GM10266 (cell line): Measurements from ENCODE around the gene KANK4.

ENCODE experiments used
- DNase-seq: peaks from one replicate; pipeline ENCODE4 v3.0.0; 2012; ENCODE audit errors: extremely low spot score
- TF ChIP-seq, protein P1 (sequence below): IDR thresholded peaks from 2 replicates; pipeline ENCODE4 v1.5.1; 2012; ENCODE audit warnings: mild to moderate bottlenecking, low read depth; ENCODE audit not compliant: control insufficient read depth, insufficient read depth; ENCODE audit errors: missing control alignments

KANK4 gene

DNA sequence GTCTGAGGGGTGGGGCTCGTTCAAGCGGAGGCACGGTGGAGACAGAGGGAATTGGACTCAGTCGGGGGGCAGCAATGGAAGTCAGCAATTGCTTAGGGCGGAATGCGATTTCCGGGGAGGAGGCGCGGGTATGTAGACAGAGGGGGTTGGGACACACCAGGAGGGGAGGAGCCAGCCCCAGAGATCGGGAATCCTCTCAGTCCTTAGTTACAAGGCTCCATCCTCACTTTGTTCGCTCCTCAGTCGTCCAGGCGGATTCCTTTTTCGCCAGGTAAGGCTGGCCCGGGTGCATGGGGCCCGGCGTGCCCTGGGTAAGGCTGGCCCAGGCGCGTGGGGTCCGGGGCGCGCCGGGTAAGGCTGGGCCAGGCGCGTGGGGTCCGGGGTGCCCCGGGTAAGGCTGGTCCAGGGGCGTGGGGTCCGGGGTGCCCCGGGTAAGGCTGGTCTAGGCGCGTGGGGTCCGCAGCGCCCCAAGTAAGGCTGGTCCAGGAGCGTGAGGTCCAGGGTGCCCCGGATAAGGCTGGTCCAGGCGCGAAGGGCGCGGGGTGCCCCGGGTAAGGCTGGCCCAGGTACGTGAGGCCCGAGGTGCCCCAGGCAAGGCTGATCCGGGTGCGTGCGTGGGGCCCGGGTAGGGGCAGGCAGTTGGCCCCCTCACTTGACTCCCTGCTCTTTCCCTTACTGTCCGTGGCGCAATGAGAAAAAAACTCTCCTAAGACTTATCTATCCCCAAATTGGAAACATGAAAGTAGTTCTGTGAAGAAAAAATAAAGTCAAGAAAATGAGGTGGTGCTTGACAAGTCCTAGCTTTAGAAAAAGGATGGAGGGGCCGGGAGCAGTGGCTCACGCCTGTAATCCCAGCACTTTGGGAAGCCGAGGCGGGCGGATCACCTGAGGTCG lies 124.3 kb downstream of the KANK4 start, which contains the start of gene L1TD1:
TSS of gene L1TD1 (plus strand) at position 199 of the 894 bp plus-strand sequence. CDS start 11,780 bp downstream, outside the sequence.
- no peak for DNase-seq
- TF ChIP-seq, protein P1, sequence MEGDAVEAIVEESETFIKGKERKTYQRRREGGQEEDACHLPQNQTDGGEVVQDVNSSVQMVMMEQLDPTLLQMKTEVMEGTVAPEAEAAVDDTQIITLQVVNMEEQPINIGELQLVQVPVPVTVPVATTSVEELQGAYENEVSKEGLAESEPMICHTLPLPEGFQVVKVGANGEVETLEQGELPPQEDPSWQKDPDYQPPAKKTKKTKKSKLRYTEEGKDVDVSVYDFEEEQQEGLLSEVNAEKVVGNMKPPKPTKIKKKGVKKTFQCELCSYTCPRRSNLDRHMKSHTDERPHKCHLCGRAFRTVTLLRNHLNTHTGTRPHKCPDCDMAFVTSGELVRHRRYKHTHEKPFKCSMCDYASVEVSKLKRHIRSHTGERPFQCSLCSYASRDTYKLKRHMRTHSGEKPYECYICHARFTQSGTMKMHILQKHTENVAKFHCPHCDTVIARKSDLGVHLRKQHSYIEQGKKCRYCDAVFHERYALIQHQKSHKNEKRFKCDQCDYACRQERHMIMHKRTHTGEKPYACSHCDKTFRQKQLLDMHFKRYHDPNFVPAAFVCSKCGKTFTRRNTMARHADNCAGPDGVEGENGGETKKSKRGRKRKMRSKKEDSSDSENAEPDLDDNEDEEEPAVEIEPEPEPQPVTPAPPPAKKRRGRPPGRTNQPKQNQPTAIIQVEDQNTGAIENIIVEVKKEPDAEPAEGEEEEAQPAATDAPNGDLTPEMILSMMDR, result no peak

- TF ChIP-seq, protein P1, result no peak
- no peak for DNase-seq
Observed at GRCh38 chr1:62188111-62188510, 131.1 kb downstream of the KANK4 start.

- TF ChIP-seq, protein P1, result no peak
Observed at GRCh38 chr1:62187548-62187947, 131.7 kb downstream of the KANK4 start.

More at GRCh38 chr1:62187548-62187947, 131.7 kb downstream of the KANK4 start:
- no peak for DNase-seq
